ENCODE results near the gene SCRN1. TPM values are rescaled to one million over a fixed set of nuclear protein-coding genes. Genes with fewer than 3 reads are reported as not detected.

SCRN1 gene
- total RNA-seq, 1 donor: 113 TPM

DNA sequence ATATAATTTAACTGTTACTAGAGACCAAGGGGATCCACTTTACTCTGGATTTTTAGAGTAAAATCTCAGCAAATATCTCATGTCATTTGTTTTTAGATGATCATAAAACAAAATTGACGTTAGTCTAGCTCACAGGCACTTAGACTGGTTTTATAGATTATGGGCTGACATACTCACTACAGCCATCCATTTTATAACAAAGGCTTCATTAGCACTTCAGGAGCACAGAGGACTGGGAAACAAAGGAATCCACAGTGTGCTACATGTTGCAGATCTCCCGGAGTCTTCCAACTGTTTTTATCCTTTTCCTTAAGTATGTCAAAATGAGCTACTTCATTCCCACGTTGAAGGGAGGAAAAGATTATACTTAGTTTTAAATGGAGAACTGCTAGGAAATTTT lies 15.9 kb upstream of the SCRN1 start:
- TF ChIP-seq, protein P1, sequence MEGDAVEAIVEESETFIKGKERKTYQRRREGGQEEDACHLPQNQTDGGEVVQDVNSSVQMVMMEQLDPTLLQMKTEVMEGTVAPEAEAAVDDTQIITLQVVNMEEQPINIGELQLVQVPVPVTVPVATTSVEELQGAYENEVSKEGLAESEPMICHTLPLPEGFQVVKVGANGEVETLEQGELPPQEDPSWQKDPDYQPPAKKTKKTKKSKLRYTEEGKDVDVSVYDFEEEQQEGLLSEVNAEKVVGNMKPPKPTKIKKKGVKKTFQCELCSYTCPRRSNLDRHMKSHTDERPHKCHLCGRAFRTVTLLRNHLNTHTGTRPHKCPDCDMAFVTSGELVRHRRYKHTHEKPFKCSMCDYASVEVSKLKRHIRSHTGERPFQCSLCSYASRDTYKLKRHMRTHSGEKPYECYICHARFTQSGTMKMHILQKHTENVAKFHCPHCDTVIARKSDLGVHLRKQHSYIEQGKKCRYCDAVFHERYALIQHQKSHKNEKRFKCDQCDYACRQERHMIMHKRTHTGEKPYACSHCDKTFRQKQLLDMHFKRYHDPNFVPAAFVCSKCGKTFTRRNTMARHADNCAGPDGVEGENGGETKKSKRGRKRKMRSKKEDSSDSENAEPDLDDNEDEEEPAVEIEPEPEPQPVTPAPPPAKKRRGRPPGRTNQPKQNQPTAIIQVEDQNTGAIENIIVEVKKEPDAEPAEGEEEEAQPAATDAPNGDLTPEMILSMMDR (IDR thresholded peaks at IDR 0.05; ENCODE audit: insufficient read depth, low read depth, low read length): no peak
- no peak for DNase-seq (ENCODE audit: low read depth)

DNA sequence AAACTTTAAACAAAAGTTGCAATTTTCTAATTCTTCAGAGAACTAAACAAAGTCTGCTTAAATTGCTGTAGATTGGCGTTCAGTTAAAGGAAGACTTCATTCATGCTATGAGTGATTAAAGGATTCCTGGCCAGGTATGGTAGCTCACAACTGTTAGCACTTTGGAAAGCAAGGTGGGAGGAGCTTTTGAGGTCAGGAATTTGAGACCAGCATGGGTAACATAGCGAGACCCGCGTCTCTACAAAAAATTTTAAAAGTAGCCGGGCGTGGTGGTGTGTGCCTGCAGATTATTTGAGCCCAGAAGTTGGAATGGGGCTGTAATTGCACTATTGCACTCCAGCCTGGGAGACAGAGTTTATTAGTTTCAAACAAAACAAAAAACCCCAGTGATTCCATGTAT lies 13.5 kb upstream of the SCRN1 start:
- TF ChIP-seq, protein P1 (IDR thresholded peaks at IDR 0.05; ENCODE audit: insufficient read depth, low read depth, low read length): no peak
- H3K4me3 ChIP-seq (ENCODE audit: low read depth, low read length): no peak overlapping the region
- DNase-seq (ENCODE audit: low read depth): no peak

More for the DNA sequence above, 15.9 kb upstream of the SCRN1 start:
- no peak overlapping the region for H3K4me3 ChIP-seq (ENCODE audit: low read depth, low read length)

DNA sequence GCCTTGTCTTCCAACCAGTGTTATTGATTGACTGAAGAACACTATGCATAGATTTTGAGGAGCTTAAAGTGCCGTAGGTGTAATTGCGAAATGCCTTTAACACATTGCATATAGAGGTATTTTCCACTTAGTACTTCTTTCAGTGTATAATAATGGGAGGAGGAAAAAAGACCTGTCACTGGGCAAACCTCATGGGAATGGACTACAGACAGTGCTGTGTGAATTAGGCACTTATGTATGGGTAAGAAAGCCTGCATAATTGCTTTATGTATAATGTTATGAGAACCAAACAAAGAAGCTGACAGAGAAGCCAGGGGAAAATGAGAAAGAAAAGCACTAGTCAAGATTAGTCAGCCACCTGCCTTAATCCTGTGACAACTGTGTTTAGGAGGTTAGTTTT lies 12.4 kb upstream of the SCRN1 start:
- no peak overlapping the region for H3K4me3 ChIP-seq (ENCODE audit: low read depth, low read length)
- TF ChIP-seq, protein P1 (IDR thresholded peaks at IDR 0.05; ENCODE audit: insufficient read depth, low read depth, low read length): no peak
- DNase-seq (ENCODE audit: low read depth): no peak

DNA sequence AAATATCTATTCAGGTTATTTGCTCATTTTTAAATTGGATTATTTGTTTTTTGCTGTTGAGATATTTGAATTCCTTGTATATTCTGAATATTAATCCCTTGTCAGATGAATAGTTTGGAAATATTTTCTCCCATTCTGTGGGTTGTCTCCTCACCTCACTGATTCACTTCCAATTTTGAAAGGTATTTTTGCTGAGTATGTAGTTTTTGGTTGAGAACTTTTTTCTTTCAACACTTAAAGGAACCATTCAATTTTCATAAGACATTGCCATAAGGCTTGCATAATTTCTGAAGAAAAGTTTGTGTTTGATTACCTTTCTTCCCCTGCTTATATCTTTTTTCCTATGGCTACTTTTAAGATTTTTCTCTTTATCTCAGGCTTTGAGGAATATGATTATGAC lies 8.9 kb upstream of the SCRN1 start:
- TF ChIP-seq, protein P1 (IDR thresholded peaks at IDR 0.05; ENCODE audit: insufficient read depth, low read depth, low read length): no peak
- no peak for DNase-seq (ENCODE audit: low read depth)
- H3K4me3 ChIP-seq (ENCODE audit: low read depth, low read length): no peak overlapping the region

DNA sequence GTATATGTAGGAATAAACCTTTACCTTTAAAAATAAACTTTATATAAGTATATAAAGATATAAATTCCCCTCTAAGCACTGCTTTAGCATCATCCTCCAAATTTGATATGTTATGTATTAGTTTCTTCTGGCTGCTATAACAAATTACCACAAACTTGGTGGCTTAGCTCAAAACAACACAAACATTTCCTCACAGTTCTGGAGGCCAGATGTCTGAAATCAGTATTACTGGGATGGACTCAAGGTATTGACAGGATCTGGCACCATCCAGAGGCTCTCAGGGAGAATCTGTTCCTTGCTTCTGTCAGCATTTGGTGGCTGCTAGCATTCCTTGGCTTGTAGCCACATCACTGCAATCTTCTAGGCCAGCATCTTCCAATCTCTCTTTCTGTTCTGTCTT lies 6.7 kb upstream of the SCRN1 start:
- TF ChIP-seq, protein P1 (IDR thresholded peaks at IDR 0.05; ENCODE audit: insufficient read depth, low read depth, low read length): no peak
- no peak overlapping the region for H3K4me3 ChIP-seq (ENCODE audit: low read depth, low read length)
- no peak for DNase-seq (ENCODE audit: low read depth)

DNA sequence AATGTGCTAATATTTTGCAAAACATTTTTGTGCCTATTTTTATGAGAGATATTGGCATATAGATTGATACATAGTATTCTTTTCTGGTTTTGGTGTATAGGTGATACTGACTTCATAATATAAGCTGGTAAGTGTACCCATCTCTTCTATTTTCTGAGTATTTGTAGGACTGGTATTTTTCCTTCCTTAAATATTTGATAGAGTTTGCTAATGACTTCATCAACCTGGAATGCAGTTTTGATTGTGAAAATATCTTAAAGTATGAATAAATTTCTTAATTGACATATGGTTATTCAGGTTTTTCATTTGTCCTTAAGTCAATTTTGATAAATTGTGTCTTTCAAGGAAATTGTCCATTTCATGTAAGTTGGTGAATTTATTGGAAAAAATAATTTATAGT lies 6.1 kb upstream of the SCRN1 start:
- TF ChIP-seq, protein P1 (IDR thresholded peaks at IDR 0.05; ENCODE audit: insufficient read depth, low read depth, low read length): no peak
- no peak overlapping the region for H3K4me3 ChIP-seq (ENCODE audit: low read depth, low read length)
- DNase-seq (ENCODE audit: low read depth): no peak

DNA sequence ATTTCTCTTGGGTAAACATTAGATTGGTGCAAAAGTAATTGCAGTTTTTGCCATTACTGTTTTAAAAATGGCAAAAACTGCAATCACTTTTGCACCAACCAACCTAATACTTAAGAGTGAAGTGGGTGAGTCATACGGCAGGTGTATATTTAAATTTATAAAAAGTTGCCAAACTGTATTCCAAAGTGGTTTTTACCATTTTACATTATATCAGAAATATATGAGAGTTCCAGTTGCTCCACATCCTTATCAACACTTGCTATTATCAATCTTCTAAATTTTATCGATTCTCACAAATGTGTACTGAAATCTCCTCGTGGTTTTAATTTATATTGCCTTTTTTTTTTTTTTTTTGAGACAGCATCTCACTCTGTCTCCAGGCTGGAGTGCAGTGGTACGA lies 3.5 kb upstream of the SCRN1 start:
- TF ChIP-seq, protein P1 (IDR thresholded peaks at IDR 0.05; ENCODE audit: insufficient read depth, low read depth, low read length): no peak

More for the DNA sequence above, 3.5 kb upstream of the SCRN1 start:
- H3K4me3 ChIP-seq (ENCODE audit: low read depth, low read length): no peak overlapping the region
- DNase-seq (ENCODE audit: low read depth): no peak
